A549 (cell line): Measurements from ENCODE around the gene RXFP2. TPM values are rescaled to one million over a fixed set of nuclear protein-coding genes. Genes with fewer than 3 reads are reported as not detected.

Experiments used
- ATAC-seq, 2 experiments: fragments of 200-7000 bp in 1 of 2; fragments of >200 bp in 1 of 2; cut with Nextera tagmentation in 1 of 2; cut with Tn5 transposase in 1 of 2; 3 replicates each; pipeline versions ENCODE4 v1.8.0 to v1.9.1; 2018 to 2020; ENCODE audit warnings: mild to moderate bottlenecking in 1 of 2, moderate library complexity in 1 of 2
- CTCF ChIA-PET: fragments of 300-600 bp; sonication (Branson Sonifier 250); formaldehyde crosslinking; extraction: SDS; loops from one replicate; lab custom pipeline; 2021; ENCODE audit warnings: antibody characterized with exemption, inconsistent platforms; lab: Yijun Ruan, JAX
- POLR2A ChIA-PET: fragments of 350-600 bp; formaldehyde crosslinking; extraction: SDS; loops from one replicate; lab custom pipeline; 2021; ENCODE audit warnings: antibody characterized with exemption, inconsistent platforms; lab: Yijun Ruan, JAX
- DNase-seq, 2 experiments: peaks; one replicate each; pipeline versions ENCODE4 v3.0.0 to v3.0.0-alpha.2; 2011 to 2016; ENCODE audit warnings: low read depth in 1 of 2, low spot score in 1 of 2
- FAIRE-seq: peaks from 2 replicates; lab custom pipeline; 2011; peaks lifted over from hg19 to GRCh38; lab: Jason Lieb, UNC
- H3K27ac ChIP-seq, 2 experiments: fragments of >200 bp; sonication (Bioruptor Twin); formaldehyde crosslinking; 3 replicates each; pipeline ENCODE4 v1.5.1; 2016 to 2017
- H3K4me1 ChIP-seq: fragments of >200 bp; sonication (Bioruptor Twin); formaldehyde crosslinking; 3 replicates; pipeline ENCODE4 v1.6.1; 2016
- H3K4me2 ChIP-seq: fragments of >200 bp; sonication (Bioruptor Twin); formaldehyde crosslinking; 3 replicates; pipeline ENCODE4 v1.6.1; 2016
- H3K4me3 ChIP-seq: fragments of >200 bp; sonication (Bioruptor Twin); formaldehyde crosslinking; 3 replicates; pipeline ENCODE4 v1.5.1; 2016
- H3K9me3 ChIP-seq: fragments of >200 bp; sonication (Bioruptor Twin); formaldehyde crosslinking; 3 replicates; pipeline ENCODE4 v1.6.1; 2016
- CBX8 ChIP-seq: fragments of 200-600 bp; sonication (generic); IDR thresholded peaks from 2 replicates; pipeline ENCODE4 v1.6.1; 2016
- CTCF ChIP-seq: fragments of >200 bp; sonication (Bioruptor Twin); formaldehyde crosslinking; IDR thresholded peaks from 3 replicates; pipeline ENCODE4 v1.5.1; 2016
- EHF ChIP-seq: fragments of 250-450 bp; sonication (Bioruptor Pico); IDR thresholded peaks from 2 replicates; pipeline ENCODE4 v1.5.0; 2020; ENCODE audit warnings: mild to moderate bottlenecking
- EP300 ChIP-seq, 2 experiments: fragments of >200 bp; sonication (Bioruptor Twin); formaldehyde crosslinking; IDR thresholded peaks; 2 replicates in 1 of 2; 3 replicates in 1 of 2; pipeline ENCODE4 v1.6.1; 2016 to 2017
- FOSL2 ChIP-seq, 2 experiments: fragments of 450-650 bp in 1 of 2; fragments of >200 bp in 1 of 2; sonication (Bioruptor Twin) in 1 of 2; formaldehyde crosslinking; IDR thresholded peaks; 2 replicates each; pipeline versions ENCODE4 v1.5.0 to v1.6.1; 2016 to 2020; ENCODE audit warnings: mild to moderate bottlenecking in 1 of 2, moderate library complexity in 1 of 2
- GATA3 ChIP-seq: IDR thresholded peaks from 2 replicates; pipeline ENCODE4 v1.6.1; 2012; ENCODE audit warnings: borderline replicate concordance
- HDAC2 ChIP-seq: fragments of 200-600 bp; sonication (generic); IDR thresholded peaks from 2 replicates; pipeline ENCODE4 v1.6.1; 2016
- HOXA7 ChIP-seq: fragments of 250-450 bp; sonication (Bioruptor Pico); IDR thresholded peaks from 2 replicates; pipeline ENCODE4 v1.5.0; 2020; ENCODE audit warnings: mild to moderate bottlenecking, moderate library complexity
- HOXB5 ChIP-seq: fragments of 250-450 bp; sonication (Bioruptor Pico); IDR thresholded peaks from 2 replicates; pipeline ENCODE4 v1.5.0; 2020; ENCODE audit warnings: mild to moderate bottlenecking, moderate library complexity
- JUN ChIP-seq, 2 experiments: fragments of >200 bp; sonication (Bioruptor Twin); formaldehyde crosslinking; IDR thresholded peaks; 2 replicates in 1 of 2; 3 replicates in 1 of 2; pipeline ENCODE4 v1.6.1; 2016 to 2017
- JUNB ChIP-seq: fragments of >200 bp; sonication (Bioruptor Twin); formaldehyde crosslinking; IDR thresholded peaks from 2 replicates; pipeline ENCODE4 v1.6.1; 2016
- MAX ChIP-seq: IDR thresholded peaks from 2 replicates; pipeline ENCODE4 v1.6.1; 2012
- NR3C1 ChIP-seq: fragments of >200 bp; sonication (Bioruptor Twin); formaldehyde crosslinking; IDR thresholded peaks from 3 replicates; pipeline ENCODE4 v1.6.1; 2017
- RAD21 ChIP-seq, 2 experiments: fragments of >200 bp in 1 of 2; sonication (Bioruptor Twin) in 1 of 2; formaldehyde crosslinking in 1 of 2; IDR thresholded peaks in 1 of 2; conservative IDR thresholded peaks in 1 of 2; 2 replicates in 1 of 2; 3 replicates in 1 of 2; pipeline ENCODE4 v1.6.1; 2012 to 2018; ENCODE audit warnings: inconsistent platforms in 1 of 2
- RARB ChIP-seq: fragments of 250-450 bp; sonication (Bioruptor Pico); IDR thresholded peaks from 2 replicates; pipeline ENCODE4 v1.8.0; 2021; ENCODE audit warnings: mild to moderate bottlenecking, moderate library complexity
- REST ChIP-seq: fragments of 200-600 bp; sonication (generic); IDR thresholded peaks from 2 replicates; pipeline ENCODE4 v1.6.1; 2016; ENCODE audit warnings: antibody characterized with exemption, mild to moderate bottlenecking, moderate library complexity
- SREBF2 ChIP-seq: fragments of 450-650 bp; IDR thresholded peaks from 2 replicates; pipeline ENCODE4 v1.6.1; 2014; ENCODE audit warnings: mild to moderate bottlenecking, moderate library complexity
- TP53 ChIP-seq: fragments of 250-450 bp; sonication (Bioruptor Pico); IDR thresholded peaks from 2 replicates; pipeline ENCODE4 v1.5.0; 2021; ENCODE audit warnings: mild to moderate bottlenecking, moderate library complexity
- ZC3H11A ChIP-seq: fragments of 450-650 bp; IDR thresholded peaks from 2 replicates; pipeline ENCODE4 v1.6.1; 2014; ENCODE audit warnings: antibody characterized with exemption, mild to moderate bottlenecking
- ZNF302 ChIP-seq: fragments of 250-450 bp; sonication (Bioruptor Pico); IDR thresholded peaks from 2 replicates; pipeline ENCODE4 v1.9.0; 2021; ENCODE audit warnings: inconsistent platforms, mild to moderate bottlenecking, moderate library complexity
- WGBS: methylation state at CpG from one replicate; pipeline ENCODE4 v1.1.6; 2017; ENCODE audit errors: missing lambda C conversion rate; 5-methylcytosine and 5-hydroxymethylcytosine counted together
- polyA plus RNA-seq, 4 experiments: library from polyadenylated mRNA; depleted of rRNA in 3 of 4; stranded (reverse); fragments of >200 nt; fragmentation: RNase III in 1 of 4; extraction: RNeasy Plus Mini Kit Qiagen cat#74134 plus additional on column Dnase treatment in 1 of 4; gene quantifications; 2 replicates in 3 of 4; 3 replicates in 1 of 4; pipeline ENCODE4 v1.2.3, GENCODE V29; 2011 to 2017
- TF ChIP-seq, protein P1 (sequence below): fragments of 250-450 bp; sonication (Bioruptor Pico); IDR thresholded peaks from 2 replicates; pipeline ENCODE4 v1.5.0; 2020; ENCODE audit warnings: low read depth, mild to moderate bottlenecking, moderate library complexity
- TF ChIP-seq, protein P2 (sequence below): fragments of 450-650 bp; IDR thresholded peaks from 2 replicates; pipeline ENCODE4 v1.6.1; 2014; ENCODE audit warnings: antibody characterized with exemption
- TF ChIP-seq, protein P3 (sequence below): fragments of >200 bp; sonication (Bioruptor Twin); formaldehyde crosslinking; IDR thresholded peaks from 2 replicates; pipeline ENCODE4 v1.6.1; 2016
- TF ChIP-seq, protein P4 (sequence below): fragments of 250-450 bp; sonication (Bioruptor Pico); IDR thresholded peaks from 2 replicates; pipeline ENCODE4 v1.5.0; 2021; ENCODE audit warnings: mild to moderate bottlenecking, moderate library complexity, borderline replicate concordance

The RXFP2 gene
- polyA plus RNA-seq, 2 of the 4 experiments (the other 2 are of a cell fraction): not detected

- no peak for TF ChIP-seq CTCF
- no peak for TF ChIP-seq TP53 (CRISPR knock-in tag)
- no peak for TF ChIP-seq HOXB5
- no peak for TF ChIP-seq NR3C1
- no peak for TF ChIP-seq EP300 (IDR thresholded peaks at IDR 0.05)
- TF ChIP-seq HOXA7 (CRISPR knock-in tag): no peak
- no peak for TF ChIP-seq JUNB
- no peak for TF ChIP-seq GATA3
- no peak for TF ChIP-seq MAX
- TF ChIP-seq, protein P1, sequence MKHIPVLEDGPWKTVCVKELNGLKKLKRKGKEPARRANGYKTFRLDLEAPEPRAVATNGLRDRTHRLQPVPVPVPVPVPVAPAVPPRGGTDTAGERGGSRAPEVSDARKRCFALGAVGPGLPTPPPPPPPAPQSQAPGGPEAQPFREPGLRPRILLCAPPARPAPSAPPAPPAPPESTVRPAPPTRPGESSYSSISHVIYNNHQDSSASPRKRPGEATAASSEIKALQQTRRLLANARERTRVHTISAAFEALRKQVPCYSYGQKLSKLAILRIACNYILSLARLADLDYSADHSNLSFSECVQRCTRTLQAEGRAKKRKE (CRISPR knock-in tag): no peak
- TF ChIP-seq, protein P2, sequence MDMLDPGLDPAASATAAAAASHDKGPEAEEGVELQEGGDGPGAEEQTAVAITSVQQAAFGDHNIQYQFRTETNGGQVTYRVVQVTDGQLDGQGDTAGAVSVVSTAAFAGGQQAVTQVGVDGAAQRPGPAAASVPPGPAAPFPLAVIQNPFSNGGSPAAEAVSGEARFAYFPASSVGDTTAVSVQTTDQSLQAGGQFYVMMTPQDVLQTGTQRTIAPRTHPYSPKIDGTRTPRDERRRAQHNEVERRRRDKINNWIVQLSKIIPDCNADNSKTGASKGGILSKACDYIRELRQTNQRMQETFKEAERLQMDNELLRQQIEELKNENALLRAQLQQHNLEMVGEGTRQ: no peak
- TF ChIP-seq JUN (IDR thresholded peaks at IDR 0.05): no peak
- TF ChIP-seq, all 56 proteins: peak for 0
Measured at GRCh38 chr13:31826521-31826920, 87.2 kb downstream of the RXFP2 start (continued).

GRCh38 chr13:31827707-31828106, 88.4 kb downstream of the RXFP2 start:
- Histone ChIP-seq H3K4me3 (no peak overlapping the region), H3K9me3 (no peaks in the 10 kb centered on the region), H3K4me2 (no peak overlapping the region), H3K4me1 (no peaks in the 10 kb centered on the region), H3K27ac (no peak overlapping the region)
- ChIA-PET POLR2A (no interaction called here), CTCF (no interaction called here)
- FAIRE-seq (no peak), DNase-seq (no peak), ATAC-seq (no peak)
- TF ChIP-seq, protein P3, sequence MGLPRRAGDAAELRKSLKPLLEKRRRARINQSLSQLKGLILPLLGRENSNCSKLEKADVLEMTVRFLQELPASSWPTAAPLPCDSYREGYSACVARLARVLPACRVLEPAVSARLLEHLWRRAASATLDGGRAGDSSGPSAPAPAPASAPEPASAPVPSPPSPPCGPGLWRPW: no peak
- no peak for TF ChIP-seq ZC3H11A
- TF ChIP-seq RARB: no peak
- TF ChIP-seq, protein P2: no peak
- TF ChIP-seq, protein P1 (CRISPR knock-in tag): no peak
- TF ChIP-seq, protein P4, sequence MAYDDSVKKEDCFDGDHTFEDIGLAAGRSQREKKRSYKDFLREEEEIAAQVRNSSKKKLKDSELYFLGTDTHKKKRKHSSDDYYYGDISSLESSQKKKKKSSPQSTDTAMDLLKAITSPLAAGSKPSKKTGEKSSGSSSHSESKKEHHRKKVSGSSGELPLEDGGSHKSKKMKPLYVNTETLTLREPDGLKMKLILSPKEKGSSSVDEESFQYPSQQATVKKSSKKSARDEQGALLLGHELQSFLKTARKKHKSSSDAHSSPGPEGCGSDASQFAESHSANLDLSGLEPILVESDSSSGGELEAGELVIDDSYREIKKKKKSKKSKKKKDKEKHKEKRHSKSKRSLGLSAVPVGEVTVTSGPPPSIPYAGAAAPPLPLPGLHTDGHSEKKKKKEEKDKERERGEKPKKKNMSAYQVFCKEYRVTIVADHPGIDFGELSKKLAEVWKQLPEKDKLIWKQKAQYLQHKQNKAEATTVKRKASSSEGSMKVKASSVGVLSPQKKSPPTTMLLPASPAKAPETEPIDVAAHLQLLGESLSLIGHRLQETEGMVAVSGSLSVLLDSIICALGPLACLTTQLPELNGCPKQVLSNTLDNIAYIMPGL: no peak
- TF ChIP-seq RAD21 (conservative IDR thresholded peaks at IDR 0.05 in 1 of 2, IDR thresholded peaks at IDR 0.05 in 1 of 2): no peak
- TF ChIP-seq FOSL2 (IDR thresholded peaks at IDR 0.05): no peak
- no peak for TF ChIP-seq FOSL2 (CRISPR knock-in tag; IDR thresholded peaks at IDR 0.05)
- TF ChIP-seq REST: no peak
- TF ChIP-seq EHF: no peak
- no peak for TF ChIP-seq HDAC2
- no peak for TF ChIP-seq HOXB5
- TF ChIP-seq GATA3: no peak
- TF ChIP-seq CBX8: no peak
- no peak for TF ChIP-seq ZNF302 (CRISPR knock-in tag)
- no peak for TF ChIP-seq SREBF2
- WGBS: 47% methylated on average over 5 of the region's 5 CpGs
